ENCODE data around the gene PTPMT1. TPM values are rescaled to one million over a fixed set of nuclear protein-coding genes. Genes with fewer than 3 reads are reported as not detected.

PTPMT1 gene
- total RNA-seq, 1 donor from 2014 or later: 18.7 TPM

GRCh38 chr11:47595967-47596366, 30.6 kb downstream of the PTPMT1 start:
- intact Hi-C loops (cut with DNase I): no loop called here
- DNase-seq (ENCODE audit: low spot score): no peak

- intact Hi-C loops (cut with DNase I): loop anchor here (10.0 kb wide), 1 partner anchor 105 kb away; no protein-coding TSS in a partner anchor
- no peak for DNase-seq (ENCODE audit: low spot score)
Observed at GRCh38 chr11:47599902-47600301, 34.5 kb downstream of the PTPMT1 start.

- intact Hi-C loops (cut with DNase I): loop anchor here (10.0 kb wide), 1 partner anchor 108 kb away; no protein-coding TSS in a partner anchor
- DNase-seq (ENCODE audit: low spot score): no peak
Observed at GRCh38 chr11:47603295-47603694, 37.9 kb downstream of the PTPMT1 start.

GRCh38 chr11:47605921-47606320, 40.5 kb downstream of the PTPMT1 start:
- DNase-seq (ENCODE audit: low spot score): no peak
- intact Hi-C loops (cut with DNase I): loop anchor here (10.0 kb wide), 1 partner anchor 111 kb away; no protein-coding TSS in a partner anchor

GRCh38 chr11:47606731-47607130, 41.3 kb downstream of the PTPMT1 start:
- no peak for DNase-seq (ENCODE audit: low spot score)
- intact Hi-C loops (cut with DNase I): loop anchor here (10.0 kb wide), 1 partner anchor 112 kb away; no protein-coding TSS in a partner anchor

- no peak for DNase-seq (ENCODE audit: low spot score)
- intact Hi-C loops (cut with DNase I): loop anchor here (10.0 kb wide), 1 partner anchor 113 kb away; no protein-coding TSS in a partner anchor
Observed at GRCh38 chr11:47607380-47607779, 42.0 kb downstream of the PTPMT1 start.

GRCh38 chr11:47609675-47610074, 44.3 kb downstream of the PTPMT1 start:
- DNase-seq (ENCODE audit: low spot score): no peak
- intact Hi-C loops (cut with DNase I): loop anchor here (10.0 kb wide), 1 partner anchor 115 kb away; no protein-coding TSS in a partner anchor

- no peak for DNase-seq (ENCODE audit: low spot score)
- intact Hi-C loops (cut with DNase I): no loop called here
Observed at GRCh38 chr11:47611348-47611794, 46.0 kb downstream of the PTPMT1 start.

GRCh38 chr11:47615249-47615648, 49.9 kb downstream of the PTPMT1 start:
- intact Hi-C loops (cut with DNase I): no loop called here
- DNase-seq (ENCODE audit: low spot score): no peak

- intact Hi-C loops (cut with DNase I): no loop called here
- no peak for DNase-seq (ENCODE audit: low spot score)
Observed at GRCh38 chr11:47616726-47617416, 51.5 kb downstream of the PTPMT1 start.

GRCh38 chr11:47617417-47617809, 52.0 kb downstream of the PTPMT1 start:
- DNase-seq (ENCODE audit: low spot score): no peak
- intact Hi-C loops (cut with DNase I): no loop called here

GRCh38 chr11:47620836-47621378, 55.5 kb downstream of the PTPMT1 start:
- intact Hi-C loops (cut with DNase I): no loop called here

More at GRCh38 chr11:47620836-47621378, 55.5 kb downstream of the PTPMT1 start:
- no peak for DNase-seq (ENCODE audit: low spot score)

Other genes starting within 250 kb of the PTPMT1 start
- 1,860 TPM for gene MYBPC3, start 212.9 kb upstream of the PTPMT1 start, total RNA-seq
- 12.0 TPM for gene SPI1, start 187.1 kb upstream of the PTPMT1 start, total RNA-seq
- 72.2 TPM for gene SLC39A13, start 157.0 kb upstream of the PTPMT1 start, total RNA-seq
- gene PSMC3, start 139.2 kb upstream of the PTPMT1 start, total RNA-seq: 132 TPM
- gene RAPSN, start 116.5 kb upstream of the PTPMT1 start, total RNA-seq: 3.7 TPM
- gene CELF1, start 12.5 kb upstream of the PTPMT1 start, total RNA-seq: 102 TPM
- 14.3 TPM for gene KBTBD4, start 13.4 kb downstream of the PTPMT1 start, total RNA-seq
- 234 TPM for gene NDUFS3, start 13.5 kb downstream of the PTPMT1 start, total RNA-seq
- gene FAM180B, start 21.1 kb downstream of the PTPMT1 start, total RNA-seq: not detected
- 0.51 TPM for gene C1QTNF4, start 28.8 kb downstream of the PTPMT1 start, total RNA-seq
- gene MTCH2, start 77.0 kb downstream of the PTPMT1 start, total RNA-seq: 77.4 TPM
- gene AGBL2, start 149.8 kb downstream of the PTPMT1 start, total RNA-seq: 1.2 TPM
- gene FNBP4, start 201.7 kb downstream of the PTPMT1 start, total RNA-seq: 41.7 TPM